ENCODE measurements around the gene SUGCT. TPM values are rescaled to one million over a fixed set of nuclear protein-coding genes. Genes with fewer than 3 reads are reported as not detected.

Gene SUGCT
- total and polyA plus RNA-seq, 2 of the 13 experiments (the other 11 are each of a cell fraction or from before 2014, with no cell fraction given): 10.1 to 22.2 TPM

GRCh38 chr7:40733114-40733513, 598.3 kb downstream of the SUGCT start (continued):
- TF ChIP-seq SOX13 (IDR thresholded peaks at IDR 0.05) (no peak), SOX13 (CRISPR knock-in tag; conservative IDR thresholded peaks at IDR 0.05 in 1 of 2, IDR thresholded peaks at IDR 0.05 in 1 of 2) (peak in 1 of 2 experiments; percentile 65; a peak in 2 of 4 replicates), ELK4 (CRISPR knock-in tag; IDR thresholded peaks at IDR 0.05; ENCODE audit: borderline replicate concordance) (no peak), ZNF75D (CRISPR knock-in tag; IDR thresholded peaks at IDR 0.05; ENCODE audit: borderline replicate concordance) (no peak), FOXP4 (CRISPR knock-in tag; IDR thresholded peaks at IDR 0.05) (0 out of 2 replicates have a peak, but pooled peaks have one; percentile 54), FOSL2 (CRISPR knock-in tag; IDR thresholded peaks at IDR 0.05) (peak; percentile 87), SYNCRIP (IDR thresholded peaks at IDR 0.05; ENCODE audit: insufficient read depth, low read depth, low read length) (no peak), GABPA (IDR thresholded peaks at IDR 0.05; ENCODE audit: low read depth, low read length) (no peak), GABPA (CRISPR knock-in tag; IDR thresholded peaks at IDR 0.05; ENCODE audit: low read depth) (no peak), GMEB2 (CRISPR knock-in tag; IDR thresholded peaks at IDR 0.05; ENCODE audit: low read depth) (no peak), ISL2 (CRISPR knock-in tag; IDR thresholded peaks at IDR 0.05) (peak; percentile 88), ZNF44 (CRISPR knock-in tag; IDR thresholded peaks at IDR 0.05) (no peak), ZHX1 (CRISPR knock-in tag; IDR thresholded peaks at IDR 0.05; ENCODE audit: low read depth) (no peak)
